Stimulated activated CD8-positive, alpha-beta memory T cell treated with anti-CD3 and anti-CD28 coated beads, Interleukin-12 subunit alpha, Interleukin-12 subunit beta, amount 100 ng/mL, for 24 hours (primary cell): ENCODE results near the gene MIGA1.
"Not testable (repeated sequence)": the region's sequence is repeated elsewhere in the genome, so short reads cannot be mapped to it uniquely, and the experiment has no call there.

Experiments
- DNase-seq: peaks from one replicate; pipeline ENCODE4 v3.0.0-alpha.2; 2020; ENCODE audit errors: extremely low read depth

The MIGA1 gene

DNA sequence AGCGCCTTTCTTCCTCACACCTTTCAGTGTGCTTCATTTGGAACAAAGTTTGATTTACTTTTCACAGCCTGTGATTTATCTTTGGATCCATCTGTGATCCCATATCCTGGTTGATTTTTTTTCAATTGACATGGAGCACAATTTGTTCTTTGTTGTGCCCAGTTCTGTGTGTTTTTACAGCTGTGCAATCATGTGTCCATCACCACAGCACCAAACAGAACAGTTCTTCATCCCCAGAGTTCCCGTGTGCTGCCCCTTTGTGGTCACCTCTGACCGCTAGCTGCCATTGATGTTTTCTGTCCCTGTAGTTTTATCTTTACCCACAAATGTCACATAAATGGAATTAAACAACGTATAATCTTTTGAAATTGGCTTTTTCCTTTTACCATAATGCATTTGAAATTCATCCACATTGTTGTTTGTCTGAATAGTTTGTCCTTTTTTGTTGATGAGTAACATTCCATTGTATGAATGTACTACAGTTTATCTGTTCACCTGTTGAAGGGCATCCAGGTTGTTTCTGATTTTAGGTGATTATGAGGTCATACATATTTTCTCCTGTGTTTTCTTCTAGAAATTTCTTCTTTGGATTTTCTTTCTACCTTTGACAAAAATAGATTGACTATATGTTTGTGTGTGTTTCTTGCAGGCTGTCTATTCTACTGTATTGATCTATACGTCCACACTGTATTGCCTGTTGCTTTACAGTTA is 17.4 kb downstream of the MIGA1 start:
- no peak for DNase-seq

- DNase-seq = no peak
Observed at GRCh38 chr1:77797991-77798390, 18.5 kb downstream of the MIGA1 start.

DNA sequence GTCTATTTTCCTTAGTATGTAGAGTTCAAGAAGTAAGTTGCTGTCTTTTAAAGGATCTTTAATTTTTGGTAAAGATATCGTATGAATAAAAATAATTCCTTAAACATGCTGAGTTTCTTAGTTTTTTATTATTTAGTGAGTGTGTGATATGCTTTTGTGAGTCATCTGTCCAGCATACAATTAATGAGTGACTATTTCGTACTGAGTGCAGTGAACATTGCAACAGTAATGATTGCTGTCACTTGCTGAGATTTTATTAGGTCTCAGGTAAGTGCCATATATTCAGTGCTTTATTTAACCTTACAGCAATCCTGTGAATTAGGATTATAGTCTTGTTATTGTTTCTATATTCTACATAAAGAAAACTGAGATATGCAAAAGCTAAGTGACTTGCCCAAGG is 22.6 kb downstream of the MIGA1 start:
- DNase-seq = no peak

- DNase-seq = no peak
Observed at GRCh38 chr1:77803371-77803770, 23.9 kb downstream of the MIGA1 start.

DNA sequence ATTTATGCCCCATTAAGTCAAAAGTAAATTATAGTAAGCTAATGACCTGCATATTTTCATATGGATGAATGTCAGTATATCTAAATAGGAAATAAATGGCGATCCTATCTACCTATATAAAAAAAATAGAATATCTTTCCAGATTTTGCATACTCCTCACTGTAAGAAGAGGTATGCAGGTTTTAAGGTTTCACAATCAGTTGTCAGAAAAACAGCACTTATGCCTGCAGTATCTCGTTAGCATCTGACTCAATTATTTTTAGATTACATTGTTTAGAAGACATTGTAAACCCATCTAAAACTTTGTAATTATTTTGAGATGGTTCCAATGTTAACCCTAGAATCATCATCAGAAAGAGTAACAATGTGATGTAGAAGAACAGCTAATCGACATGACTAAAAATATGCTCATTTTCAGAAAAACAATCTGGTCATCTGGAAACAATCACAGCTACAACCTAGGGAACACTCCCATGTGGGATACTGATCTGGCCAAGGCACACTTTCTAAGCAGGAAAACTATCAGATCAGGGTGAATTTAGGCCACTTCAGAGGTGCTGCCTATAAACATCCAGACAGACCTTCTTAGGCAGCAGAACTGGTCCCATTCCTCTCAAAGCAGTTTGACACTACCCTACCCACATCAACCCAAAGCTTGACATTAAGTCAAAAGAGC is 30.5 kb downstream of the MIGA1 start:
- DNase-seq = not testable (repeated sequence)

GRCh38 chr1:77811589-77811988 is 32.1 kb downstream of the MIGA1 start:
- not testable (repeated sequence) for DNase-seq

DNA sequence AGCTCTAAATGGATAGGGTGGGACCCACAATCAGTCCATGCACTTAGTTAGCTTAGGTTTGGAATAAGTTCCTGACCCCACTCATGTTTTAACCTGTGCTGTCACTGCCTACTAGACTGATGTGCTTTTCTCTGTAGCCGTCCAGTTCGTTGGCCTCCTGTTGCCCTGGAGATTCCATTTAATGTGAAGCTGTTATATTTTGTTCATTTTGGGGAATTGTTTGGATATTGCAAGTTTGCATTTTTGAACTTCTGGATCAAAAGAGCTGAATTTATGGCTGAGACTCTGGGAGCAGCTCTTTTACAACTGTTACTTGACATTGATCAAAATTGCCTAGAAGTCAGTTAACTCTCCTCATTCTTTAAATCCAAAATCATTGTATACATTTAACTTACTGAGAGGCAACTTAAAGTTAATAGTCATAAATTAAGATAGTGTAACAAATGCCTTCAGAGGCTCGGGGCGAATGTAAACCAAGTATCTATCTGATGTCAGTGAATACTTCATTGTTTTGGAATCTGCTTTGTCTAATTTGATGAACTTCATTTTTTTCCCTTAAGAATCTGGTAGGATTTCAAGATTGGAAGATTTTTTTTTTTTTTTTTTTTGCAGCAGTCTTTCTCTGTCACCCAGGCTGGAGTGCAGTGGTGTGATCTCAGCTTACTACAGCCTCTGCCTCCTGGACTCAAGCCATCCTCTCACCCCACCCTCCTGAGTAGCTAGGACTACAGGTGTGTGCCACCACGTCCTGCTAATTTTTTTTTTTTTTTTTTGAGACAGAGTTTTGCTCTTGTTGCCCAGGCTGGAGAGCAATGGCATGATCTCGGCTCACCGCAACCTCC is 38.1 kb downstream of the MIGA1 start:
- no peak for DNase-seq

GRCh38 chr1:77820121-77820520 is 40.7 kb downstream of the MIGA1 start:
- no peak for DNase-seq

DNA sequence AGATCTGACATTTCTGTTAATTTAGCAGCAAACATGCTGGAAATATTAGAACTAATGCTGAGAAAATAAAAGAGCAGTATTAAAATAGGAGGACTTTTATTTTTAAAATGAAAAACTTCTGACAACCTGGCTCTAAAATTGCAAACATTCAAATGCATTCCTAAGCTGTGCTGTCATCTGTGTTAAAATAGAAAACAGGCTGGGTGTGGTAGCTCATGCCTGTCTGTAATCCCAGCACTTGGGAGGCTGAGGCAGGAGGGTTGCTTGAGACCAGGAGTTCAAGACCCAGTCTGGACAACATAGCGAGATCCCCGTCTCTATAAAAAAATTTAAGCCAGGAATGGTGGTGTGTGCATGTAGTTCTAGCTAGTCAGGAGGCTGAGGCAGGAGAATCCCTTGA is 44.6 kb downstream of the MIGA1 start:
- DNase-seq = no peak

- no peak for DNase-seq
Observed at GRCh38 chr1:77824694-77825093, 45.2 kb downstream of the MIGA1 start.

- no peak for DNase-seq
Observed at GRCh38 chr1:77825131-77825709, 45.8 kb downstream of the MIGA1 start.

GRCh38 chr1:77826851-77827250 is 47.4 kb downstream of the MIGA1 start:
- DNase-seq = not testable (repeated sequence)

DNA sequence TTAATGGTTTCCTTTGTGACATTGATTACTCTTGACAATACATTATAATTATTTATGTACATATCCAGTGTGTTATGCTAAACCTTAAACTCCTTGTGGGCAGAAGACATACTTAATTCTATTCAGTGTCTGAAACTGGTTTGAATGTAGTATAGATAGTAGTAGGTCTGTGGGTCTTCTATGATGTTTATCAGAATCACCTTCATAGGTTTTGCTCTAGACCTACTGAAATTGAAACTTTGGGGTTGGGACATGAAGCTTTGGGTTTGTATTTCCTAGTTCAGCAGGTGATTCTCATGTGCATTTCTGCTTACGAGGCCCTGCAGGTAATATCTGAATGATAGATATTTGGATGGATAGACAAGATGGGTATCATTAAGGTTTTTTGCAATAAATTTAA is 48.6 kb downstream of the MIGA1 start:
- no peak for DNase-seq

DNA sequence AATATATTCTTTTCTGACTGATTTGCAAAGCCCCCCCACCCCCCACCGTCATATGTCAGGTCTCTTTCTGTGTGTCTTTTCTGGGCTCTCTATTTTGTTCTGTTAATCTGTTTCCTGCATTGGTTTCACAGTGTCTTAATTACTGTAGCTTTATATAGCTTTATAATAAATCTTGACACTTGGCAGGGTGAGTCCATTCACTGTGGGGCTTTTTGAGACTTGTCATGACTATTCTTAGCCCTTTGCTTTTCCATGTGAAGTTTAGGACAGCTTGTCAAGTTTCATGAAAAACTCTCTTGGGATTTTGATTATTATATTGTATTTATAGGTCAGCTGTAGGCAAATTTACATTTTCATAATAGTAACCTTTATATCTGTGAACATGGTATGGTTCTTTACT is 50.4 kb downstream of the MIGA1 start:
- DNase-seq = no peak

DNA sequence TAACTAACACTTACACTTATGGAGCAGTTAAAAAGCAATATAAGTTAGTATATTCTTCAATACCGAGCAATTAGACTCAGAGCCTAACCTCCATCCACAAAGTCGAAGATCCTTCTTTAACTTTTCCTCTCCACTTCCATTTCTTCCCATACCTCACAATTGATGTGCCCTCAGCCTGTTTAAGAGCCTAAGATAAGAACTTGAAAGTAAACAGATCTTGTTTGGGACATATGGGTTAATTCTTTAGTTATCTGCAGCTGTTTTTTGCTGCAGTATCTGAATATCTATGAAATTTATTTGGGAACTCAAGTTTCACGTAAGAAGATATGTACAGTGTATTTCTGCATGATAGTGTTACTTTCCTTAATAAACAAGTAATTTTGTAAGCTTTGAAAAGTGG is 51.5 kb downstream of the MIGA1 start:
- no peak for DNase-seq

DNA sequence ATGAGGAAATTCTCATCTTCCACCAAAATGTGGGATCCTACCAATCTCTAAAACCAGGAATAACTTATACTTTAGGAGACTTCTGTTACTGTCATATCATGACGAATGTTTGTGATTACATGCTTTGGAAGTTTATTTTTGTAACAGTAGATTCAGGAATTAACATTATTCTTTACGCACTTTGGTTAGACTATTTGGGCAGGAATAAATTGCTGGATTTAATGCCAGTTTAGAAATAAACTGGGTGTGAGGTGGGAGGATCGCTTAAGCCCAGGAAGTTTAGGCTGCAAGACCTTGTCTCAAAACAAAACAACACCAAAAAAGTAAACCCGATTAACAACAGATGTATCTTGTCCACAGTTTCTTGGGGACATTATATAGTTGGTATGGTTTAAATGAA is 52.1 kb downstream of the MIGA1 start:
- no peak for DNase-seq

DNA sequence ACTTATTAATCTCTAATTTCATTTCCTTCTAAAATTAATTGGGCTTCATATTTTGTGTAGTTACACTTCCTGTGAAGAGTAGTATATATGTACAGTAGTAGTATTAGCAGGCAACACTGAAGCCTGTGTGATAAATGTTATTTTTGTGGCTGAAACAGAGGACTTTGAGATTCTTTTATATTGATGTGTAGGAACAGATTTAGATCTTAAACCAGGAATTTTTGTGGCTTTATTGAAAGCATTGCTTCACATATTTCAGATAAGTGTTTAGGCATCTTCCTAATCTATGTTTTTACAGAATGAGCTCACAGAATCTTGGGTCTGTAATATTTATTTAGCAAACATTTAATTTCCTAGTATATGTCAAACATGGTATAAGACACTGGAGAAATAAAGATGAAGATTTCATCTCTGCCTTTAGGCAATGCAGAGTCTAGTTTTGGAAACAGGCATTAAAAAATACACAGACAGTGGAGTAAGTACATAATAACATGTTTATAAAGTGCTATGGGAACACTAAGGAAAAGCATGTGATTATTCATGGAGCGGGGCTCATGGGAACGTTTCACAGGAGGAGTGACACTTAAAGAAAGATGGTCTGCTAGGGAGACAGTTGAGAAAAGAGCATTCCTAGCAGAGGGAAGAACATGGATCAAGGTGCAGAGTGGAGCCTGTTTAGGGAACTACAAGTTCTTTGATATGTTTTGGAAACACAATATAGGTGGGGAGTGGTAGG is 52.7 kb downstream of the MIGA1 start:
- DNase-seq = no peak

DNA sequence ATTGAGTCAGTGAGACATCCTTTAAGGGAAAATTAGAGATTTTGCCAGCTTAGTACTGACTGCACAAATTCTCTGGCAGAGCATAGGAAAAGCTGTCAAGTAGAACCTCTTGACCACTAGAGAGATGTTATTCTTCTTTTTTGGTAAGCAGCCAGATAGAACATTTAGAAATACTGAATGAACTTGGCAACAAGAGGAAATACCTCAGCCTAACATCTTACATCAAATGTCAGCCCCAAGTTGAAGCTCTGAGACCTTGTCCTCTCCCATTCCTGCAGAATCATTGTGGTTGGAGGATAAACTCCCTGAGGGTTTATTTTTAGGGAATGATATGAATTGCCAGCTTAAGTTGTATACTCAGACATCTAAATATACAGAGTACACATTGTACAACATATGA is 53.5 kb downstream of the MIGA1 start:
- no peak for DNase-seq

DNA sequence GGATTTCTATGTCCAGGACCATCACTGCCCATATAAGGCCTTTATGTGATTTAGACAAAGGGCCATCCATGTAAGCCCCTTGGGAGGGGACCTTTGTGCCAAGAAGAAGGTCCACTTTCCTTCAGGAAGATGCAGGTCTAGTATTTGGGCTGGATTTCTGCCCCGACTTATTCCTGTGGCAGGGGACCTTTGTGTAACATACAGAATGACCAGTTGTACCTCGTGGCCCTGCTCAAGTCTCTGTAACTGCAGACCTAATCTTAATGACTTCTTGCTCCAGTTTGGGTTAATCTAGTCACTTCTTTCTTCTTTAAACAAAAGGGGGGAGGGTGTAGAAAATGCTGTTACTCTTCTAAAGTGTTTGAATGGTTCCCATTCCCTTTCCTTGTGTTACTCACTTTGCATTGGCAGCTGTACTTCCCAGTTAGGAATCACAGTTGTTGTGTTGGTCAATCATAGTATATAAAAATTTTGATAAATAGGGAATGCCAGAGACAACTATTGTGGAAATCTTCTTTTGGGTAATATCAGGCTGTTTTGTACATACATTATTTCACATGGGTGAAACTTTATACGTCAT is 54.2 kb downstream of the MIGA1 start:
- no peak for DNase-seq

DNA sequence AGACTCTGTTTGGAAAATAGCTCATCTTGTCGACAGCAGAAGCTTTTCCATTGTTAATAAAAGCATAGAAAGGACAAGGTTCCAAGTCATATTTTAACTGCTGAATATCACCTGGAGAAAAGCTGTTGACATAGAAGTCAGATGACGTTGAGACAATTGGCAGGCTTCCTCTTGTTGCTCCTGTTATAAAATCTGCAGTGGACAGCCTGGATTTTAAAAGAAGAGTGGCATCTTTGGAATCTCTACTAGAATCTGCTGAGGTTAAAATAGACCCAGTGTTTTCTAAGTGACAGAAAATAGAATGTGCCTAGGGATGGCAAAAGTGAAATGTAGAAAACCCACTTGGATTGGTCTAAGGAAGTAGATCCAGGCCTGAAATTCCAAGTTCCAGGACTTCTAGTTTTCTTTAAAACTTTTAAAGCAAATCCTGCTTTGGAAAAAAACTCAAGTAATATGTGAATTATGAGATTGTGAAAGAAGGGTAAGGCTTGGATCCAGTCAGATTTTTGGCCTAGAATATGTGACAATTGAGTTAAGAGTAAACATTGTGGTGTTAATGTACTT is 55.4 kb downstream of the MIGA1 start:
- no peak for DNase-seq

DNA sequence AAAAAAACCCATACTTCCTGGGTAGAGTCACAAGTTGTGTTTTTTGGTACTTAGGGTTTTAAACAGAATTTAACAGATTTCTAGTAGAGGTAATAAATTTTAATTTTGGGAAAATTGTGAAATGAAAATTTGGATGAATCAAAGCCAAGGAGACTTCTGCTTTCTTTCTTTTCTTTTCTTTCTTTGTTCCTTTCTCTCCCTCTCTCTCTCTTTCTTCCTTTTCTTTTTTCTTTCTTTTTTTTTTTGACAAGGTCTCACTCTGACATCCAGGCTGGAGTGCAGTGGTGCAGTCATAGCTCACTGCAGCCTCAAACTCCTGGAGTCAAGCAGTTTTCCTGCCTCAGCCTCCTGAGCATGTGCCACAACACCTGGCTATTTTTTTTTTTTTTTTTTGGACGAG is 62.1 kb downstream of the MIGA1 start:
- no peak for DNase-seq
